Activated CD8-positive, alpha-beta T cell treated with anti-CD3 and anti-CD28 coated beads, Interleukin-2, amount 10 ng/mL, durations not matched to agents 7 days and 5 days (primary cell): Measurements from ENCODE around the gene IL26. TPM values are rescaled to one million over a fixed set of nuclear protein-coding genes. Genes with fewer than 3 reads are reported as not detected.

Source experiments
- ATAC-seq: fragments of 150-1000 bp; cut with Tn5 transposase; one replicate; pipeline ENCODE4 v1.10.0; 2021; ENCODE audit warnings: moderate library complexity
- CTCF ChIA-PET: fragments of 350-600 bp; sonication (Branson Sonifier 250); formaldehyde crosslinking; loops from one replicate; lab custom pipeline; 2021; ENCODE audit warnings: antibody characterized with exemption; lab: Charles Lee
- POLR2A ChIA-PET: fragments of 350-600 bp; sonication (Branson Sonifier 250); formaldehyde crosslinking; loops from one replicate; lab custom pipeline; 2021; ENCODE audit warnings: antibody characterized with exemption; lab: Charles Lee
- DNase-seq: peaks from one replicate; pipeline ENCODE4 v3.0.0-alpha.2; 2020
- H3K27ac Mint-ChIP-seq: one replicate; pipeline ENCODE4 v1.8.0; 2021; ENCODE audit warnings: mild to moderate bottlenecking, mixed read lengths
- H3K27me3 Mint-ChIP-seq: one replicate; pipeline ENCODE4 v1.8.0; 2021; ENCODE audit warnings: low read depth, mixed read lengths
- H3K36me3 Mint-ChIP-seq: one replicate; pipeline ENCODE4 v1.8.0; 2021; ENCODE audit warnings: low read depth, mixed read lengths
- H3K4me1 Mint-ChIP-seq: one replicate; pipeline ENCODE4 v1.8.0; 2021; ENCODE audit warnings: low read depth, mixed read lengths
- H3K4me3 Mint-ChIP-seq: one replicate; pipeline ENCODE4 v1.8.0; 2021; ENCODE audit warnings: mild to moderate bottlenecking, mixed read lengths
- H3K9me3 Mint-ChIP-seq: one replicate; pipeline ENCODE4 v1.8.0; 2022; ENCODE audit warnings: mixed read lengths; ENCODE audit not compliant: insufficient read depth
- total RNA-seq, 2 experiments: library from RNA; stranded (reverse); gene quantifications; one replicate each; pipeline ENCODE4 v1.2.3, GENCODE V29; 2021

IL26 gene
- total RNA-seq, 2 experiments from 2014 or later = 0.23 TPM; not detected in 1

DNA sequence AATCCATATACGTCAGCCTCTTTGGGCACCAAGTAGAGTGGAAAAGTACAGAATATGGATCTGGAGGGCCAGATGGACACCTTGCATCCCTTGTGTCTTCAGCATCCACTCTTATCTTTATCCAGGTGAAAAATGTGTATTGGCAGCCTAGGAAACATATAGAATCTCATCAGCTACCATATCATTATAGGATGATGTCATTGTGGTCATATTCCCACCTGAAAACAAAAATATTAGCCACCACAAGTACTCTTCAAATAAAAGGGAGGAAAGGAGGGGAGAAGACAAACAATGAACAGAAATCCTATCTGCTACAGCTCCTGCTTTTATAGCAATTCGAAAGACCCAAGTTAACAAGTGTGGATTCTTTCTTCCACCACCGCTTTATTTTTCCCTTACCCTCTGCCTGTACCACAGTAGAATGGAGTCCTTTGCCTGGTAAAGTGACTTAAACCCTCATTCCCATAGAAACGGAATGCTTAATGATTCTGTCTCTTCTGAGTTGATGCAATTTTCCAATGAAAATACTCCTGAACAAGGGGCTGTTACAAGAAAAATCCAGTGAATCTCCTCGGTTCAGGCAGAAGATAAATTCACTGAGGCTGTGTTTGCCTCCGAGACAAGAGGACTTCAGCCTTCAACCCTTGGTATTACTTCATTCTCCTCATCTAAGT lies 13.8 kb upstream of the IL26 start:
- Mint-ChIP-seq H3K36me3 (peaks cover 17% of the 10 kb centered on the region), H3K27me3 (no peaks in the 10 kb centered on the region), H3K4me1 (peaks cover 56% of the 10 kb centered on the region), H3K27ac (no peak overlapping the region), H3K4me3 (no peak overlapping the region), H3K9me3 (no peaks in the 10 kb centered on the region)
- POLR2A ChIA-PET = interaction anchor here (0.5 kb wide), 1 partner anchor 11 kb away, joined by 3 read pairs; no protein-coding TSS in a partner anchor
- no peak for ATAC-seq
- DNase-seq = no peak
- CTCF ChIA-PET = interaction anchor here (0.9 to 3.0 kb wide), 4 partner anchors 16 to 199 kb away, joined by 3 to 23 read pairs (median 3); no protein-coding TSS in a partner anchor

DNA sequence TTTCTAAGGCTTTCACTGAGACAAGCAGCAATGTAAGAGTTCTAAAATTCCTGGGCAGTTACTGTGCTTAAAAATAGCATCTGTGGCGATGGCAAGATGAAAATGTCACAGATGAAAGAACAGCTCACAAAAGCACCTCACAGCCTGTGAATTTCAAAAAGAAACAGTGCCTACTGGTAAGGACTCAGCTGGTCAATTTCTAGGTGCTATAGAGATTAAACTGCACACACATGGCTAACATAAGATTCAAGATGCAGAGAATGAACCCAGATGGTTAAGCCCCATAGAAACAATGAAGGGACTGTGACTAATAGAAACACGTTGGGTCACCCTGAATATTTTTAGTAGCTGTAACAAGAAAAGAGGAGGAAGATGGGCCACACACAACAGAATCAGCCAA lies 12.0 kb upstream of the IL26 start:
- ChIA-PET POLR2A (no interaction called here), CTCF (interaction anchor here (1.0 to 2.5 kb wide), 6 partner anchors 12 to 200 kb away, joined by 3 to 20 read pairs (median 5); partner anchors contain the start of gene IL26)
- peaks cover 14% of the 10 kb centered on the region for H3K36me3 Mint-ChIP-seq
- H3K4me3 Mint-ChIP-seq = no peak overlapping the region
- peak overlapping the region; percentile 8 for H3K27ac Mint-ChIP-seq
- no peaks in the 10 kb centered on the region for H3K9me3 Mint-ChIP-seq
- H3K27me3 Mint-ChIP-seq = no peaks in the 10 kb centered on the region
- H3K4me1 Mint-ChIP-seq = peaks cover 60% of the 10 kb centered on the region
- no peak for DNase-seq
- ATAC-seq = no peak

DNA sequence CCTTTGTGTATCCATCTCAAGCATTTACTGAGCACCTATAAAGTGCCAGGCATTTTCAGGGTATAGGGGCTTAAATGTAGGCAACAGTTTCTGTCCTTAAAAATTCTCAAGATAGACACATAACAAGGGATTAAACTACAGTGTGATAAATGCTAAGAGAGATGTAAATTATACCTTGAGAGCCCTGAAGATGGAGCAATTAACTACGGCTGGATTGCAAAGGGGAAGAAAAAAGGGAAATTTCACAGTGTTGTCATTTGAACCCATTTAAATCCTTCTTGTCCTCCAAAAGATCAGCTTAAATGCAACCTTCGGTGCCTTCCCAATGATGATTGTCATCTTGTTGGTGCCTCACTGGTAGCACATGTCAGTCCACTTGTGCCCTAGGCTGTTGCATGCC lies 11.5 kb upstream of the IL26 start:
- H3K4me1 Mint-ChIP-seq = peaks cover 60% of the 10 kb centered on the region
- CTCF ChIA-PET = interaction anchor here (1.0 to 2.5 kb wide), 11 partner anchors 11 to 451 kb away, joined by 3 to 20 read pairs (median 5); partner anchors contain the start of gene IL26
- POLR2A ChIA-PET = no interaction called here
- H3K4me3 Mint-ChIP-seq = peak overlapping the region; percentile 79
- H3K9me3 Mint-ChIP-seq = no peaks in the 10 kb centered on the region
- DNase-seq = no peak
- peaks cover 14% of the 10 kb centered on the region for H3K36me3 Mint-ChIP-seq
- peak overlapping the region; percentile 91 for H3K27ac Mint-ChIP-seq
- no peak for ATAC-seq
- no peaks in the 10 kb centered on the region for H3K27me3 Mint-ChIP-seq

DNA sequence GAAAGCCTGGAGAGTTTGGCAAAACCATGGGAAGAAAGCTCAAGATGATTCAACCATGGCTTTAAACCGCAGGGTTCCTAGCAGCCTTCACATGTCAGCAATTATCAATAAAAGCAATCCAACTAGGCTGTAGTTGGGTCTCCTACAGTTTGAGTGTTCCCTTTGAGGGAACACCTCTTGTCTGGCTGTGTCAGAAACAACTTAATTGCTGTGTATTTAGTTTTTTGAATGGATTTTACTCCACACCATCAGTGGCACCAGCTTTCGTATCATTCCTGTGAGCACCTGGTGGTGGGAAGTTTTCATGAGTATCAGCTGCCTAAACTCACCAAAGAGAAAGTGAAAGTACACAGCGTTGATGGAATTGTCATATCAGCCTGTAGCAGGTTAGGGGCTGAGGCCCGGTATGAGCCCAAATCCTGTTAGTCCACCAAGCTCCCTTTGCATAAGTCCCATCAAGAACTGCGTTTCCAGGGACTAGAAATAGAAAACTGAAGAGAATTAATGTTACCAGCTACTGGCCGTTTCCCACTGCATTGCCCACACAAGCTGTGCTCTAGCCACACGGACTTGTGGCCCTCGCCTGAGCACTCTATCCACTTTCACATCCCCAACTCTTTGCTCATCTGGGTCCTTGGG lies 10.9 kb upstream of the IL26 start:
- peaks cover 56% of the 10 kb centered on the region for H3K4me1 Mint-ChIP-seq
- POLR2A ChIA-PET = interaction anchor here (0.7 to 0.9 kb wide), 2 partner anchors 90 to 572 kb away, joined by 3 to 4 read pairs; partner anchors contain the start of gene MDM2

DNA sequence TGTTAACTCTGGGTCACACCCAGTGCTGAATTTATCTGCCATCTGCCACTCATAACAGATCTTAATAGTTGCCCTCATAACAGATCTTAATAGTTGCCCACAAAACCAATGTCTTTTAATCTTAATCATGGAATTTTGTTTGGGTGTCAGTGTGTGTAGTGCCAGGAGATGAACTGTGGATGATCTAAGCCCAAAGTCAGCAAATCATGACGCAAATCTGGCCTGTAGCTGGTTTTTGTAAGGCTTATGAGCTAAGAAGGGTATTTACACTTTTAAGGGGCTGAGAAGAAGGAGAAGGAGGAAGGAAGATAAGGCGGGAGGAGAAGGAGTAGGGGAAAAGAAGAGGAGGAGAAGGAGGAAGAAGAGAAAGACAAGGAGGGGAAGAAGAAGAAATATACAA lies 10.0 kb upstream of the IL26 start:
- H3K36me3 Mint-ChIP-seq = peaks cover 14% of the 10 kb centered on the region
- POLR2A ChIA-PET = interaction anchor here (0.9 kb wide), 1 partner anchor 573 kb away, joined by 4 read pairs; the partner anchor contains the start of gene MDM2
- no peaks in the 10 kb centered on the region for H3K9me3 Mint-ChIP-seq
- no peaks in the 10 kb centered on the region for H3K27me3 Mint-ChIP-seq
- no peak for ATAC-seq
- DNase-seq = no peak
- no peak overlapping the region for H3K27ac Mint-ChIP-seq
- peaks cover 46% of the 10 kb centered on the region for H3K4me1 Mint-ChIP-seq
- CTCF ChIA-PET = interaction anchor here (1.0 to 2.5 kb wide), 8 partner anchors 12 to 195 kb away, joined by 3 to 20 read pairs (median 7); no protein-coding TSS in a partner anchor
- H3K4me3 Mint-ChIP-seq = no peak overlapping the region

More for the DNA sequence above, 10.9 kb upstream of the IL26 start:
- peak overlapping the region; percentile 91 for H3K27ac Mint-ChIP-seq
- no peaks in the 10 kb centered on the region for H3K27me3 Mint-ChIP-seq
- DNase-seq (peak; percentile 57), ATAC-seq (peak; percentile 78)
- CTCF ChIA-PET = interaction anchor here (1.0 to 2.5 kb wide), 13 partner anchors 11 to 451 kb away, joined by 3 to 20 read pairs (median 5); partner anchors contain the start of gene IL26
- peaks cover 14% of the 10 kb centered on the region for H3K36me3 Mint-ChIP-seq
- peak overlapping the region; percentile 79 for H3K4me3 Mint-ChIP-seq
- no peaks in the 10 kb centered on the region for H3K9me3 Mint-ChIP-seq

- POLR2A ChIA-PET = no interaction called here
- DNase-seq = no peak
Measured at GRCh38 chr12:68234140-68234539, 8.5 kb upstream of the IL26 start.

GRCh38 chr12:68233498-68233897 lies 7.9 kb upstream of the IL26 start:
- Mint-ChIP-seq H3K4me3 (no peak overlapping the region), H3K27ac (no peak overlapping the region), H3K27me3 (no peaks in the 10 kb centered on the region), H3K4me1 (peaks cover 33% of the 10 kb centered on the region), H3K36me3 (peaks cover 8% of the 10 kb centered on the region), H3K9me3 (no peaks in the 10 kb centered on the region)
- DNase-seq (no peak), ATAC-seq (no peak)
- POLR2A ChIA-PET = no interaction called here
- CTCF ChIA-PET = interaction anchor here (1.0 to 1.5 kb wide), 3 partner anchors 10 to 193 kb away, joined by 3 to 5 read pairs (median 4); no protein-coding TSS in a partner anchor

More at GRCh38 chr12:68234140-68234539, 8.5 kb upstream of the IL26 start:
- Mint-ChIP-seq H3K9me3 (no peaks in the 10 kb centered on the region), H3K4me3 (no peak overlapping the region), H3K27ac (no peak overlapping the region), H3K4me1 (peaks cover 33% of the 10 kb centered on the region), H3K27me3 (no peaks in the 10 kb centered on the region), H3K36me3 (peaks cover 10% of the 10 kb centered on the region)
- no peak for ATAC-seq
- CTCF ChIA-PET = interaction anchor here (1.0 to 1.5 kb wide), 3 partner anchors 11 to 194 kb away, joined by 3 to 5 read pairs (median 4); no protein-coding TSS in a partner anchor

- H3K27ac Mint-ChIP-seq = no peak overlapping the region
- ATAC-seq = no peak
- peaks cover 5% of the 10 kb centered on the region for H3K36me3 Mint-ChIP-seq
- DNase-seq = no peak
- peaks cover 19% of the 10 kb centered on the region for H3K4me1 Mint-ChIP-seq
- H3K4me3 Mint-ChIP-seq = no peak overlapping the region
- ChIA-PET CTCF (interaction anchor here (1.0 to 2.4 kb wide), 9 partner anchors 9 to 192 kb away, joined by 3 to 25 read pairs (median 4); partner anchors contain the start of gene MDM1), POLR2A (interaction anchor here (1.0 kb wide), 1 partner anchor 9 kb away, joined by 4 read pairs; no protein-coding TSS in a partner anchor)
- H3K9me3 Mint-ChIP-seq = no peaks in the 10 kb centered on the region
- H3K27me3 Mint-ChIP-seq = peaks cover 1% of the 10 kb centered on the region
Measured at GRCh38 chr12:68231691-68232090, 6.1 kb upstream of the IL26 start.

- peaks cover 16% of the 10 kb centered on the region for H3K4me1 Mint-ChIP-seq
- H3K36me3 Mint-ChIP-seq = peaks cover 2% of the 10 kb centered on the region
- no peak overlapping the region for H3K4me3 Mint-ChIP-seq
- ATAC-seq = no peak
- DNase-seq = no peak
- H3K27ac Mint-ChIP-seq = no peak overlapping the region
- ChIA-PET POLR2A (no interaction called here), CTCF (interaction anchor here (1.1 to 2.4 kb wide), 7 partner anchors 9 to 190 kb away, joined by 3 to 25 read pairs (median 5); partner anchors contain the start of gene MDM1)
- peaks cover 2% of the 10 kb centered on the region for H3K27me3 Mint-ChIP-seq
- no peaks in the 10 kb centered on the region for H3K9me3 Mint-ChIP-seq
Measured at GRCh38 chr12:68231229-68231628, 5.6 kb upstream of the IL26 start.

DNA sequence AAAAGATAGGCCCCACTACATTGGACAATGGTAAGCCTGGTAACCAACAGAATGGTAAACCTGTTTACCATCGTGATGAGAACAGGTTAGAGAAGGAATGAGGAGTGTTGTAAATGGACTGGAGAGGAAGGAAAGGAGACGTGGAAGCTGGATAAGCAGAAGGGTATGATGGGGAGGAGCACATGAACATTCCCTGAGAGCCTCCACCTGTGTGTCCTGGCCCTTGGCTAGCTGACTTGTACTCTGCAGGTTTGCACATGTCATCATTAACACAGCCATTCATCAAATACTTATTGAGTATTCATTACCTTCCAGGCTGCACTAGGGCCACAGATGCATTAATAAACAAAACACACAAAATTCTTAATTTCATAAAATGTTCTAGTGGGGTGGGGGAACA lies 4.3 kb upstream of the IL26 start:
- CTCF ChIA-PET = no interaction called here

DNA sequence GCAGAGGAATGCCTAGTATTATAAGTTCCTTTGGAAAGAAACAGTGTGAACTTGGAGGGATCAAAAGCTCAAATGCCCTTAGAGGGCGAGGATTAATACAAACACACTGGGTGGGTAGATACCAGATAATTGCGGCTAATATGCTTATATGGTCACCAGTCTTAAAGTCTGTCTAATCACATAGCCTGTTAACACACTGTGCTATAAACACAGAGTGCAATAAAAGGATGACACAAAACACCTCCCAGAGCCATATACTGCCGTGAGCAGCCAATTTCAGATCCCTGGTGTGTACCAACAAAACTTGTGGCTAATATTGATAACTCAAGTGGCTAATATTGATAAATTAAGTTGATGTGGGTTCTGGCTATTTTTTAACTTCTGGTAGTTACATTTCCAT lies 1.7 kb upstream of the IL26 start:
- CTCF ChIA-PET = interaction anchor here (1.0 kb wide), 1 partner anchor 26 kb away, joined by 3 read pairs; the partner anchor contains the start of gene IL22
- Mint-ChIP-seq H3K36me3 (no peaks in the 10 kb centered on the region), H3K9me3 (no peaks in the 10 kb centered on the region), H3K4me1 (peaks cover 17% of the 10 kb centered on the region), H3K4me3 (no peak overlapping the region), H3K27me3 (peaks cover 7% of the 10 kb centered on the region), H3K27ac (no peak overlapping the region)
- no peak for ATAC-seq
- no peak for DNase-seq
- POLR2A ChIA-PET = no interaction called here

More for the DNA sequence above, 4.3 kb upstream of the IL26 start:
- Mint-ChIP-seq H3K4me1 (peaks cover 12% of the 10 kb centered on the region), H3K27ac (no peak overlapping the region), H3K4me3 (no peak overlapping the region), H3K27me3 (peaks cover 5% of the 10 kb centered on the region), H3K36me3 (no peaks in the 10 kb centered on the region), H3K9me3 (no peaks in the 10 kb centered on the region)
- DNase-seq = no peak
- no peak for ATAC-seq
- POLR2A ChIA-PET = no interaction called here
